ENCODE measurements around the gene ZSCAN10. TPM values are rescaled to one million over a fixed set of nuclear protein-coding genes. Genes with fewer than 3 reads are reported as not detected.

The ZSCAN10 gene
- total and polyA plus RNA-seq, 7 donors: not detected

GRCh38 chr16:3143189-3143588 lies 44.1 kb upstream of the ZSCAN10 start:
- WGBS, 2 donors: 95 to 96% methylated on average over 11 of the region's 11 CpGs
- H3K27me3 ChIP-seq: no peaks in the 10 kb centered on the region
- no peaks in the 10 kb centered on the region for H3K4me1 ChIP-seq
- H3K36me3 ChIP-seq: peaks cover 7 to 49% (median 16%) of the 10 kb centered on the region in 4 donors
- intact Hi-C loops (cut with DNase I): no loop called here
- no peak overlapping the region for H3K27ac ChIP-seq
- H3K9me3 ChIP-seq: no peaks in the 10 kb centered on the region
- DNase-seq: no peak
- no peak overlapping the region for H3K4me3 ChIP-seq
- TF ChIP-seq CTCF (IDR thresholded peaks at IDR 0.05) (no peak), POLR2A (IDR thresholded peaks at IDR 0.05) (no peak), EP300 (IDR thresholded peaks at IDR 0.05) (no peak), POLR2AphosphoS5 (IDR thresholded peaks at IDR 0.05) (no peak)

GRCh38 chr16:3142770-3143169 lies 43.7 kb upstream of the ZSCAN10 start:
- intact Hi-C loops (cut with DNase I): no loop called here
- no peak for DNase-seq
- no peak overlapping the region for H3K27ac ChIP-seq
- no peak overlapping the region for H3K4me3 ChIP-seq
- peaks cover 7 to 53% (median 16%) of the 10 kb centered on the region in 4 donors for H3K36me3 ChIP-seq
- no peaks in the 10 kb centered on the region for H3K27me3 ChIP-seq
- TF ChIP-seq POLR2AphosphoS5 (IDR thresholded peaks at IDR 0.05) (no peak), CTCF (IDR thresholded peaks at IDR 0.05) (no peak), EP300 (IDR thresholded peaks at IDR 0.05) (no peak), POLR2A (IDR thresholded peaks at IDR 0.05) (no peak)
- 92 to 95% methylated on average over 13 of the region's 13 CpGs for WGBS, 2 donors
- H3K9me3 ChIP-seq: no peaks in the 10 kb centered on the region
- no peaks in the 10 kb centered on the region for H3K4me1 ChIP-seq

GRCh38 chr16:3142327-3142726 lies 43.2 kb upstream of the ZSCAN10 start:
- no peaks in the 10 kb centered on the region for H3K27me3 ChIP-seq
- 96 to 98% methylated on average over 22 of the region's 22 CpGs for whole genome bisulfite sequencing, 2 donors
- no peaks in the 10 kb centered on the region for H3K9me3 ChIP-seq
- intact Hi-C loops (cut with DNase I): no loop called here
- no peak for TF ChIP-seq CTCF (IDR thresholded peaks at IDR 0.05)
- peaks cover 0 to 3% (median 0%) of the 10 kb centered on the region in 4 donors for H3K4me1 ChIP-seq
- no peak for DNase-seq
- H3K4me3 ChIP-seq: no peak overlapping the region
- no peak overlapping the region for H3K27ac ChIP-seq
- peaks cover 7 to 58% (median 16%) of the 10 kb centered on the region in 4 donors for H3K36me3 ChIP-seq

GRCh38 chr16:3141781-3142311 lies 42.8 kb upstream of the ZSCAN10 start:
- DNase-seq: no peak
- Histone ChIP-seq H3K4me3 (no peak overlapping the region), H3K4me1 (peaks cover 0 to 5% (median 0%) of the 10 kb centered on the region in 4 donors), H3K36me3 (peaks cover 7 to 61% (median 16%) of the 10 kb centered on the region in 4 donors), H3K27me3 (no peaks in the 10 kb centered on the region), H3K9me3 (no peaks in the 10 kb centered on the region), H3K27ac (no peak overlapping the region)
- WGBS, 2 donors: 96 to 98% methylated on average over 23 of the region's 23 CpGs
- TF ChIP-seq POLR2A (IDR thresholded peaks at IDR 0.05) (no peak), POLR2AphosphoS5 (IDR thresholded peaks at IDR 0.05) (no peak), EP300 (IDR thresholded peaks at IDR 0.05) (no peak), CTCF (IDR thresholded peaks at IDR 0.05) (no peak)
- intact Hi-C loops (cut with DNase I): no loop called here

Data from sigmoid colon (tissue), 7 donors.